ENCODE results near the gene KCNRG. TPM values are rescaled to one million over a fixed set of nuclear protein-coding genes. Genes with fewer than 3 reads are reported as not detected.
"Not testable (repeated sequence)": the region's sequence is repeated elsewhere in the genome, so short reads cannot be mapped to it uniquely, and the experiment has no call there.

Gene KCNRG
- total and polyA plus RNA-seq, 3 experiments from 2014 or later = 0.22 to 0.44 (median 0.42) TPM

- no peak overlapping the region for H3K4me3 ChIP-seq (ENCODE audit: low read length)
- no peaks in the 10 kb centered on the region for H3K27me3 ChIP-seq (ENCODE audit: insufficient read depth, low read length, poor library complexity, severe bottlenecking)
- H3K4me1 ChIP-seq (ENCODE audit: insufficient read depth, low read length) = no peaks in the 10 kb centered on the region
- H3K36me3 Mint-ChIP-seq = no peaks in the 10 kb centered on the region
- H3K27me3 Mint-ChIP-seq = peaks cover 0 to 1% of the 10 kb centered on the region in 2 donors
- no peaks in the 10 kb centered on the region for H3K9me3 Mint-ChIP-seq
- H3K27ac Mint-ChIP-seq = peak overlapping the region in 1 of 8 donors; percentile 43
- H3K27ac ChIP-seq (ENCODE audit: low read depth, low read length) = no peak overlapping the region
- ChIA-PET POLR2A (no interaction called here), CTCF (interaction anchor here (1.1 kb wide), 1 partner anchor 13 kb away, joined by 3 read pairs; no protein-coding TSS in a partner anchor)
- no peaks in the 10 kb centered on the region for H3K4me1 Mint-ChIP-seq
- no peak for DNase-seq
- H3K36me3 ChIP-seq (ENCODE audit: insufficient read depth, low read length) = no peaks in the 10 kb centered on the region
- H3K4me3 Mint-ChIP-seq = no peak overlapping the region
- H3K9me3 ChIP-seq (ENCODE audit: low read length) = no peaks in the 10 kb centered on the region
Measured at GRCh38 chr13:49985129-49985528, 30.1 kb upstream of the KCNRG start.

- Histone ChIP-seq H3K4me1 (ENCODE audit: insufficient read depth, low read length) (no peaks in the 10 kb centered on the region), H3K27me3 (ENCODE audit: insufficient read depth, low read length, poor library complexity, severe bottlenecking) (no peaks in the 10 kb centered on the region), H3K27ac (ENCODE audit: low read depth, low read length) (no peak overlapping the region), H3K9me3 (ENCODE audit: low read length) (no peaks in the 10 kb centered on the region), H3K36me3 (ENCODE audit: insufficient read depth, low read length) (no peaks in the 10 kb centered on the region), H3K4me3 (ENCODE audit: low read length) (no peak overlapping the region)
- no peak for DNase-seq
- Mint-ChIP-seq H3K27ac (no peak overlapping the region), H3K4me3 (no peak overlapping the region), H3K9me3 (no peaks in the 10 kb centered on the region), H3K27me3 (peaks cover 0 to 1% of the 10 kb centered on the region in 2 donors), H3K4me1 (no peaks in the 10 kb centered on the region), H3K36me3 (no peaks in the 10 kb centered on the region)
- ChIA-PET CTCF (interaction anchor here (0.9 to 1.4 kb wide), 3 partner anchors 9 to 11 kb away, joined by 3 to 4 read pairs (median 3); no protein-coding TSS in a partner anchor), POLR2A (no interaction called here)
Measured at GRCh38 chr13:49986471-49986870, 28.8 kb upstream of the KCNRG start.

- H3K9me3 ChIP-seq (ENCODE audit: low read length); H3K4me3 Mint-ChIP-seq; H3K27me3 ChIP-seq (ENCODE audit: insufficient read depth, low read length, poor library complexity, severe bottlenecking); H3K36me3 Mint-ChIP-seq; DNase-seq; H3K4me3 ChIP-seq (ENCODE audit: low read length); H3K27ac ChIP-seq (ENCODE audit: low read depth, low read length); H3K36me3 ChIP-seq (ENCODE audit: insufficient read depth, low read length); H3K4me1 ChIP-seq (ENCODE audit: insufficient read depth, low read length); H3K27me3 Mint-ChIP-seq; POLR2A ChIA-PET; H3K4me1 Mint-ChIP-seq; H3K9me3 Mint-ChIP-seq: not testable (repeated sequence)
- CTCF ChIA-PET = interaction anchor here (0.9 to 1.3 kb wide), 2 partner anchors 10 to 921 kb away, joined by 3 to 5 read pairs; no protein-coding TSS in a partner anchor
- H3K27ac Mint-ChIP-seq = peak overlapping the region in 1 of 8 donors; percentile 72
Measured at GRCh38 chr13:49990612-49991011, 24.6 kb upstream of the KCNRG start.

- Mint-ChIP-seq H3K27ac (peak overlapping the region in 2 of 8 donors; percentile 71 to 86), H3K9me3 (no peaks in the 10 kb centered on the region), H3K4me3 (peak overlapping the region in 1 of 7 donors; percentile 63), H3K4me1 (peaks cover 12 to 17% (median 16%) of the 10 kb centered on the region in 3 donors), H3K27me3 (peaks cover 0 to 4% of the 10 kb centered on the region in 2 donors), H3K36me3 (peaks cover 0 to 12% (median 1%) of the 10 kb centered on the region in 3 donors)
- H3K4me1 ChIP-seq (ENCODE audit: insufficient read depth, low read length) = peaks cover 8% of the 10 kb centered on the region
- H3K27ac ChIP-seq (ENCODE audit: low read depth, low read length) = no peak overlapping the region
- no peak for DNase-seq
- POLR2A ChIA-PET = no interaction called here
- no peak overlapping the region for H3K4me3 ChIP-seq (ENCODE audit: low read length)
- CTCF ChIA-PET = no interaction called here
- H3K27me3 ChIP-seq (ENCODE audit: insufficient read depth, low read length, poor library complexity, severe bottlenecking) = no peaks in the 10 kb centered on the region
- H3K36me3 ChIP-seq (ENCODE audit: insufficient read depth, low read length) = no peaks in the 10 kb centered on the region
- H3K9me3 ChIP-seq (ENCODE audit: low read length) = no peaks in the 10 kb centered on the region
Measured at GRCh38 chr13:49993111-49993510, 22.1 kb upstream of the KCNRG start.

DNA sequence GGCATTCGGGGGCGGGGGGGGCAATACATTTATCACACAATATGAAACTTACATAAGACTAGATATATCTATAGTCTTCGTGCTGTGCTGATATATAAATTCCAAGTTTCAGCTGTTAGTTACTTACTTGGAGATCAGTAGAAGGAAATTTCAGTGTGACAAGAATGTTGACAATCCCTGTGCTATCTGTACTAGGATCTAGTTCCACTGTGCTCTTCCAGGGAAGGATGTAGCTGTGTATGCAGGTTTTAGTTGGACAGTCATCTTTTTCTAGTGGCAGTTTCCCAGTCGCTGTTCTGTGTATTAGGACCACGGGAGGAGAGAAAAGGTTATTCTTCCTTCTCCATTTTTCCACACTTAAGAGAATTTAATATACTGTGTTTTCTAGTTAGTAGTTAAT lies 21.6 kb upstream of the KCNRG start:
- DNase-seq = no peak
- H3K36me3 Mint-ChIP-seq = peaks cover 0 to 18% (median 4%) of the 10 kb centered on the region in 3 donors
- peak overlapping the region in 1 of 7 donors; percentile 60 for H3K4me3 Mint-ChIP-seq
- H3K9me3 Mint-ChIP-seq = no peaks in the 10 kb centered on the region
- Histone ChIP-seq H3K27me3 (ENCODE audit: insufficient read depth, low read length, poor library complexity, severe bottlenecking) (no peaks in the 10 kb centered on the region), H3K4me3 (ENCODE audit: low read length) (no peak overlapping the region), H3K9me3 (ENCODE audit: low read length) (no peaks in the 10 kb centered on the region), H3K36me3 (ENCODE audit: insufficient read depth, low read length) (no peaks in the 10 kb centered on the region), H3K4me1 (ENCODE audit: insufficient read depth, low read length) (peaks cover 13% of the 10 kb centered on the region), H3K27ac (ENCODE audit: low read depth, low read length) (no peak overlapping the region)
- peaks cover 0 to 4% of the 10 kb centered on the region in 2 donors for H3K27me3 Mint-ChIP-seq
- ChIA-PET CTCF (interaction anchor here (1.7 kb wide), 1 partner anchor 918 kb away, joined by 5 read pairs; no protein-coding TSS in a partner anchor), POLR2A (interaction anchor here (0.7 kb wide), 1 partner anchor 776 kb away, joined by 3 read pairs; no protein-coding TSS in a partner anchor)
- peaks cover 17 to 23% (median 21%) of the 10 kb centered on the region in 3 donors for H3K4me1 Mint-ChIP-seq
- peak overlapping the region in 1 of 8 donors; percentile 71 for H3K27ac Mint-ChIP-seq

DNA sequence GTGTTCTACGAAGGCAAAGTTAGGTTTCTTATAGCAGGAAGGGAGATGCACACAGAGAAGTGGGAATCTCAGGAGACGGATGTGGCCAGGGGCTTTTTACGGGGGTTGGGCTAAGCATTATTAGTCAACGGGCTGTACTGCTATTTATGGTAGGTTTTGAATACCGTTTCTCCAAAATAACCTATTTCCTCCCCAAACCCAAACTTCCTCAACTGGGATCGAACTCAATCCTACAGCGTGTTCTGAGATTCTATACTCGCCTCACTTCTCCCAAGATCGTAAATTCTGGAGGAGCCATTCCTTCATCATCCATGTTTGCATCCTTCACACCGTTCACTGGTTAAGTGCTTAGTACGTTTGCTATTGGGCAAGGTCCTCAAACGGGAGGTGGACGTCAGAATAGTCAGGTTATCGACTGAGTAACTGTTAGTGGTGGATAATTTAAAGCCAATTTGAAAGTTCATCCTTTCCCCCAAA lies 19.6 kb upstream of the KCNRG start:
- H3K4me3 Mint-ChIP-seq = peak overlapping the region; percentile 80 to 96 (median 82)
- POLR2A ChIA-PET = interaction anchor here (2.0 to 3.5 kb wide), 3 partner anchors 86 to 240 kb away, joined by 10 to 62 read pairs (median 46); no protein-coding TSS in a partner anchor
- peaks cover 30 to 43% (median 41%) of the 10 kb centered on the region in 3 donors for H3K4me1 Mint-ChIP-seq
- DNase-seq = no peak
- H3K9me3 Mint-ChIP-seq = no peaks in the 10 kb centered on the region
- no peaks in the 10 kb centered on the region for H3K27me3 ChIP-seq (ENCODE audit: insufficient read depth, low read length, poor library complexity, severe bottlenecking)
- H3K27me3 Mint-ChIP-seq = peaks cover 0 to 2% of the 10 kb centered on the region in 2 donors
- H3K9me3 ChIP-seq (ENCODE audit: low read length) = no peaks in the 10 kb centered on the region
- peak overlapping the region; percentile 66 for H3K4me3 ChIP-seq (ENCODE audit: low read length)
- peaks cover 7% of the 10 kb centered on the region for H3K36me3 ChIP-seq (ENCODE audit: insufficient read depth, low read length)
- CTCF ChIA-PET = interaction anchor here (1.0 to 3.4 kb wide), 6 partner anchors 9 to 916 kb away, joined by 3 to 50 read pairs (median 18); partner anchors contain the start of gene SPRYD7
- H3K36me3 Mint-ChIP-seq = peaks cover 0 to 32% (median 4%) of the 10 kb centered on the region in 3 donors
- H3K27ac ChIP-seq (ENCODE audit: low read depth, low read length) = peak overlapping the region; percentile 67
- H3K4me1 ChIP-seq (ENCODE audit: insufficient read depth, low read length) = peaks cover 31% of the 10 kb centered on the region
- peak overlapping the region; percentile 33 to 96 (median 82) for H3K27ac Mint-ChIP-seq

DNA sequence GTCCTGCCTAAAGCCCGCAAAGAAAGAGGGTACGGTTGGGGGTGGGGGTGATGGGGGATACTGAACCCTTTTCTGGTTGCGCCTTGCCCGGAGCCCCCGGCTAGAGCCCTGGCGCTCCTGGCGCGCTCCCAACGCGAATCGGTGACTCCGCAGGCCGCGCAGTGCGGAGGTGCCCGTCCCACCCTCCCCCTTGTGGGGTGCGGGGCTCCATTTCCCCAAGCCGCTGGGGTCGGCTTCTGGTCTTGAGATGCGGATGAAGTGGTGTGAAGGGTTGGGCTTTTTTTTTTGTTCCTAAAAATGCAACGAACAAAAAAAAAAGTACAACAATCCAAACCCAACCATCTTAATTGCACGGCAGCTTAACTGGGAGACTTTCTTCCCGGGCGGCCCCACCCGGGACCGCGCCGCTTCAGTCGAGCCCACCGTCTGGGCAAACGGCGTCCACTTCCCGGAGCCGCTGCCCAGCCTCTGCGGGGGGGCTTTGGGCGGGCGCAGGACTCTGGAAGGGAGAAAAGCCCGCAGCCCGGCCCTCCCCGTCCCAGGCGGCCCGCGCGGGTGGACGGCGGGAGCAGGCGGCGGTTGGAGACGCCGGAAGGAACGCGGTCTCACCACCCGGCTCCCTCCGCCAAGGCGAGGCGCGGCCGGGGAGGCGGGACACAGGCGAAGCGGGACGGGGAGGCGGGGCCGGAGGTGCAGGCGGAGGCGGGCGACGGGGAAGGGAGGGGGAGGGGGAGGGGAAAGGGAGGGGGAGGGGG lies 18.9 kb upstream of the KCNRG start:
- H3K4me1 Mint-ChIP-seq = peaks cover 34 to 50% (median 47%) of the 10 kb centered on the region in 3 donors
- peaks cover 0 to 2% of the 10 kb centered on the region in 2 donors for H3K27me3 Mint-ChIP-seq
- peaks cover 0 to 37% (median 4%) of the 10 kb centered on the region in 3 donors for H3K36me3 Mint-ChIP-seq
- Histone ChIP-seq H3K27me3 (ENCODE audit: insufficient read depth, low read length, poor library complexity, severe bottlenecking) (no peaks in the 10 kb centered on the region), H3K4me3 (ENCODE audit: low read length) (peak overlapping the region; percentile 66), H3K27ac (ENCODE audit: low read depth, low read length) (peak overlapping the region; percentile 67), H3K9me3 (ENCODE audit: low read length) (no peaks in the 10 kb centered on the region), H3K4me1 (ENCODE audit: insufficient read depth, low read length) (peaks cover 31% of the 10 kb centered on the region), H3K36me3 (ENCODE audit: insufficient read depth, low read length) (peaks cover 7% of the 10 kb centered on the region)
- no peaks in the 10 kb centered on the region for H3K9me3 Mint-ChIP-seq
- CTCF ChIA-PET = interaction anchor here (0.8 to 3.4 kb wide), 28 partner anchors 8 to 922 kb away, joined by 3 to 50 read pairs (median 6); partner anchors contain the start of gene SPRYD7
- H3K27ac Mint-ChIP-seq = peak overlapping the region in 6 of 8 donors; percentile 33 to 96 (median 82)
- POLR2A ChIA-PET = interaction anchor here (0.8 to 3.5 kb wide), 14 partner anchors 10 to 915 kb away, joined by 3 to 62 read pairs (median 7); partner anchors contain the start of genes EBPL, KPNA3, RNASEH2B and SPRYD7
- DNase-seq = peak; percentile 75 to 88 (median 83)
- H3K4me3 Mint-ChIP-seq = peak overlapping the region; percentile 80 to 96 (median 82)

Data from CD8-positive, alpha-beta memory T cell (primary cell).